ENCODE measurements around the gene AGR2. TPM values are rescaled to one million over a fixed set of nuclear protein-coding genes. Genes with fewer than 3 reads are reported as not detected.

The AGR2 gene
- total and polyA plus RNA-seq, 8 donors: 32.1 to 2,927 (median 186) TPM

DNA sequence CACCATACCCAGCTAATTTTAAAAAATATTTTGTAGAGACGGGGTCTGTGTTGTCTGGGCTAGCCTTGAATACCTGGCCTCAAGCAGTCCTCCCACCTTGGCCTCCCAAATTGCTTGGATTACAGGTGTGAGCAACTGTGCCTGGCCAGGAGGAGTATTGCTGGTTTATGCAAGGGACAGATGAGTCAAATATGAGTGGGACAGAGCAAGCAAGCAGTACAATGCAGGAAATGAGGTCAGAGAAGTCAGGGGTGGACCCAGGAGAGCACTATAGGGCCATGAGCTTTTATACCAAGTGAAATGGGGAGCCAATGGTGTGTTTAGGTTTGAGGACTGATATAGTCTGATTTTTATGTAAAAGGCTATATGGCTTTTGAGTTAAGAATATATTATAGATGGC lies 45.0 kb downstream of the AGR2 start:
- intact Hi-C loops (cut with DNase I; ENCODE audit: low total_unique reads): no loop called here
- no peak for DNase-seq
- 90 to 100% (median 94%) methylated on average over 1 of the region's 1 CpG for WGBS, 5 donors

DNA sequence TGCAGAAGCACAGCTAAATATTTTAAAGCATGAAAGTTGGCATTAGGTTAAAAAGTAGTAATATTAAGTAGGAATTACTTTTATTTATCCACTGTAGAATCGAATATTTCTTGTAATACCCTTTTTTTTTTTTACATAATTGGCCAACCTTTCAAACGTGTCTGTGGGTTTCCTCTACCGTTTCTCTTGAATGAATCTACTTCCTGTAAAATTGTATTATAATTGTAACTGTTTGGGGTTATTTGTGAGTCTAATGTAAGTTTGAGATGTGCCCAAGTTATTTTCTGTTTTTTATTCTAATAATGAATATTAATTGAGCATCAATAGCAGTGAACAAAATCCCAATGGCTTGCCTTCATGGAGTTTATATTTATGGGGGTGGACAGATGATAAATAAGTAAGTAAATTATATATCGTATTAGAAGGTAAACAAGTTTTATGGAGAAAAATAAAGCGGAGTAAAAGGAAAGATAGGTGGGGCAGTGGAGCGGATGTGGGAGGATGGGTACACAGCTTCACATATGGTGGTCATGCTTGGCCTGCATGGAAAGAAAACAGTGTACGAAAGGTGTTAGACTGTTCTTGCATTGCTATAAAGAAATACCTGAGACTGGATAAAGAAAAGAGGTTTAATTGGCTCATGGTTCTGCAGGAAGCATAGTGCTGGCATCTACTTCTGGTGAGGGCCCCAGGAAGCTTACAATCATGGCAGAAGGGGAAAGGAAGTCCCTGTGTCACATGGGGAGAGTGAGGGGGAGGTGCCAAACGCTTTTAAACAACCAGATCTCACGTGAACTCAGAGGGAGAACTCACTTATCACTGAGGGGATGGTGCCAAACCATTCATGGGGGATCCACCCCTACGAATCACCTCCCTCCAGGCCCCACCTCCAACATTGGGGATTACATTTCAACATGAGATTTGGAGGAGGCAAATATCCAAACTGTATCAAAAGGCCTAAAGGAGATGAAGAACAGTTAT lies 45.9 kb downstream of the AGR2 start:
- Histone ChIP-seq H3K4me1 (peaks cover 0 to 21% (median 8%) of the 10 kb centered on the region in 4 donors), H3K36me3 (no peaks in the 10 kb centered on the region), H3K27ac (no peak overlapping the region), H3K4me3 (no peak overlapping the region), H3K27me3 (no peaks in the 10 kb centered on the region), H3K9me3 (no peaks in the 10 kb centered on the region)
- TF ChIP-seq, protein P1, sequence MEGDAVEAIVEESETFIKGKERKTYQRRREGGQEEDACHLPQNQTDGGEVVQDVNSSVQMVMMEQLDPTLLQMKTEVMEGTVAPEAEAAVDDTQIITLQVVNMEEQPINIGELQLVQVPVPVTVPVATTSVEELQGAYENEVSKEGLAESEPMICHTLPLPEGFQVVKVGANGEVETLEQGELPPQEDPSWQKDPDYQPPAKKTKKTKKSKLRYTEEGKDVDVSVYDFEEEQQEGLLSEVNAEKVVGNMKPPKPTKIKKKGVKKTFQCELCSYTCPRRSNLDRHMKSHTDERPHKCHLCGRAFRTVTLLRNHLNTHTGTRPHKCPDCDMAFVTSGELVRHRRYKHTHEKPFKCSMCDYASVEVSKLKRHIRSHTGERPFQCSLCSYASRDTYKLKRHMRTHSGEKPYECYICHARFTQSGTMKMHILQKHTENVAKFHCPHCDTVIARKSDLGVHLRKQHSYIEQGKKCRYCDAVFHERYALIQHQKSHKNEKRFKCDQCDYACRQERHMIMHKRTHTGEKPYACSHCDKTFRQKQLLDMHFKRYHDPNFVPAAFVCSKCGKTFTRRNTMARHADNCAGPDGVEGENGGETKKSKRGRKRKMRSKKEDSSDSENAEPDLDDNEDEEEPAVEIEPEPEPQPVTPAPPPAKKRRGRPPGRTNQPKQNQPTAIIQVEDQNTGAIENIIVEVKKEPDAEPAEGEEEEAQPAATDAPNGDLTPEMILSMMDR (IDR thresholded peaks at IDR 0.05): no peak
- TF ChIP-seq POLR2AphosphoS5 (IDR thresholded peaks at IDR 0.05): no peak
- no peak for TF ChIP-seq POLR2A (IDR thresholded peaks at IDR 0.05)
- no peak for TF ChIP-seq EP300 (IDR thresholded peaks at IDR 0.05)
- no peak for DNase-seq
- intact Hi-C loops (cut with DNase I; ENCODE audit: low total_unique reads): no loop called here
- WGBS, 5 donors: 77 to 82% (median 80%) methylated on average over 10 of the region's 10 CpGs

More for the DNA sequence above, 45.0 kb downstream of the AGR2 start:
- H3K9me3 ChIP-seq: no peaks in the 10 kb centered on the region
- TF ChIP-seq POLR2A (IDR thresholded peaks at IDR 0.05): no peak
- TF ChIP-seq, protein P1 (IDR thresholded peaks at IDR 0.05): no peak
- TF ChIP-seq POLR2AphosphoS5 (IDR thresholded peaks at IDR 0.05): no peak
- TF ChIP-seq EP300 (IDR thresholded peaks at IDR 0.05): no peak
- no peak overlapping the region for H3K4me3 ChIP-seq
- H3K4me1 ChIP-seq: peaks cover 0 to 16% (median 5%) of the 10 kb centered on the region in 4 donors
- H3K36me3 ChIP-seq: no peaks in the 10 kb centered on the region
- H3K27me3 ChIP-seq: no peaks in the 10 kb centered on the region
- no peak overlapping the region for H3K27ac ChIP-seq

DNA sequence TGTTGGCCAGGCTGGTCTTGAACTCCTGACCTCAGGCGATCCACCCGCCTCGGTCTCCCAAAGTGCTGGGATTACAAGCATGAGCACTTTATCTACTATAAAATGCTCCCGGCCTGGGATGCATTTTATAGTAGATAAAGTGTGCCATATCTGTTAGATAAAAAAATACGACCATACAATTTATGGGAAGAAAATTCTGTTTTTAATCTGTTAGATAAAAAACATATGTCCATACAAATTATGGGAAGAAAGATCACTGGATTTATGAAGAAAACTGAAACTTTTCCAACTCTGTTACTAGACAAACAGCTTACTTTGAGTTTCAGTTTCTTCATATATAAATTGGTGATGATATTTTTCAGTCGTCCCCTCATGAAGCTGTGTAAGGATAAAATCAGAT lies 46.8 kb downstream of the AGR2 start:
- TF ChIP-seq, protein P1 (IDR thresholded peaks at IDR 0.05): no peak
- TF ChIP-seq EP300 (IDR thresholded peaks at IDR 0.05) (no peak), POLR2A (IDR thresholded peaks at IDR 0.05) (no peak), POLR2AphosphoS5 (IDR thresholded peaks at IDR 0.05) (no peak)
- Histone ChIP-seq H3K27me3 (peaks cover 0 to 5% (median 0%) of the 10 kb centered on the region in 3 donors), H3K4me3 (no peak overlapping the region), H3K27ac (no peak overlapping the region), H3K4me1 (peaks cover 0 to 29% (median 12%) of the 10 kb centered on the region in 4 donors), H3K9me3 (no peaks in the 10 kb centered on the region), H3K36me3 (no peaks in the 10 kb centered on the region)
- 78 to 86% (median 82%) methylated on average over 6 of the region's 6 CpGs for WGBS, 5 donors
- intact Hi-C loops (cut with DNase I; ENCODE audit: low total_unique reads): no loop called here
- no peak for DNase-seq

DNA sequence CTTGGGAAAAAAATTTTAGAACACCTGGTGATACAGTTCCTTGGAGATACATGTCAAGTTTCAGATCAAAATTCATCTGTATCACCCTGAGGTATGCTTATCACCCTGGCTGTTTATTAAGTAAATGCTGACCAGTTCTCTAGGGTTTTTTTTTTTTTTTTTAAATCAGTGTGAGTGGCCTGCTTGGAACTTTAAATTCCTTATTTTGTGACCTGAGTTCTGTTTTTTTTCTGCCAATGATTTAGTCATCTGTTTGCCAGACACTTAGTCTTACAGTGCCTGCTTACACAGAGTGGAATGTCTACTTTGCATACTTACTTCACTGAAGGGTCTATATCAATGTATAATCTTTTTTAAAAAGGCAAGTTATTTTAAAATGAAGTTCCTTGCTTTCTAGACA lies 49.4 kb downstream of the AGR2 start:
- Histone ChIP-seq H3K36me3 (no peaks in the 10 kb centered on the region), H3K4me3 (peak overlapping the region in 3 of 4 donors; percentile 59 to 93 (median 74)), H3K4me1 (peaks cover 0 to 30% (median 13%) of the 10 kb centered on the region in 4 donors), H3K27ac (peak overlapping the region in 4 of 5 donors; percentile 78 to 85 (median 82)), H3K9me3 (no peaks in the 10 kb centered on the region), H3K27me3 (peaks cover 0 to 5% (median 0%) of the 10 kb centered on the region in 3 donors)
- peak in 1 of 2 donors; percentile 34 for DNase-seq
- intact Hi-C loops (cut with DNase I; ENCODE audit: low total_unique reads): no loop called here
- TF ChIP-seq EP300 (IDR thresholded peaks at IDR 0.05): no peak
- TF ChIP-seq, protein P1 (IDR thresholded peaks at IDR 0.05): no peak
- no peak for TF ChIP-seq POLR2AphosphoS5 (IDR thresholded peaks at IDR 0.05)
- no peak for TF ChIP-seq POLR2A (IDR thresholded peaks at IDR 0.05)

All from stomach (tissue), 9 donors.